Stimulated activated CD4-positive, alpha-beta T cell treated with anti-CD3 and anti-CD28 coated beads, Interleukin-2, amount 100 ng/mL, for 4 hours (primary cell): ENCODE results near the gene PHLDB3.
"Not testable (repeated sequence)": the region's sequence is repeated elsewhere in the genome, so short reads cannot be mapped to it uniquely, and the experiment has no call there.

Experiments used
- DNase-seq: peaks from one replicate; pipeline ENCODE4 v3.0.0-alpha.2; 2020; ENCODE audit warnings: low read depth

The PHLDB3 gene

DNA sequence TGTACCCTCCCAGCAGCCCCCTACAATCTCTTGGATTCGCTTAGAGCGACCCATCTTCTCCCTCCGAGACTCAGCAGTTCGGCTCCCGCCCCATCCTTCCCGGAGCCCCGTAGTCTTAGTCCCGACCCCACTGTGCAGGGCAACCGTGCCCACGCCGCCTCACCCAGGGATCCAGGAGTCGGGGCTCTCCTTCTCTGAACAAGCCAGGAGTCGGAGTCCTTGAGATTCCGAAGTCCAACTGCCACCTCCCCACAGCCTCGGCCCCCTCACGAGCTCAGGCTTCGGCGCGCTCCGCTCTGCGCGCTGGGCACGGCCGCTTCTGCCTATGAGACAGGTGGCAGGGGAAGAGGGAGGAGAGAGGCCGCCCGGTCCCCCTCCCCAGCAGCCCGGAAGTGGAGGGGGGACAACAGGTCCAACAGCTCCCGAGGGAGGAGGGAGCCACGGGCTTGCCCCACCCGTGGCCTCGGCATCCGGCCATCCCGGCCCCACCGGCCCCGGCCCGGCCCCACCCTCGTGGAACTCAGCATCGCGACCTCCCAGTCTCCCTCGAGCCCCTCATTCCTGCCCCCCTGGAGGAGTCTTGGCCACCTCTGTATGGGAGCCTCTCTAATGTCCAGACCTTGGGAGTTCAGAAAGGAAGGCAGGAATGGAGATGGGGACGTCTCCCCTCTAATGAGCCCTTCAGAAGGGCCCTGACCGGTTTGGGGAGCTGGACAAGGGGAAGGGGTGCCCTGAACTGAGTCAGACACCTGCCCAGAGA, at the start of gene PHLDB3:
PHLDB3 (minus strand) TSS at position 321 of the 760 bp plus-strand sequence. CDS start 628 bp downstream, outside the sequence.
- peak; percentile 40 for DNase-seq

DNA sequence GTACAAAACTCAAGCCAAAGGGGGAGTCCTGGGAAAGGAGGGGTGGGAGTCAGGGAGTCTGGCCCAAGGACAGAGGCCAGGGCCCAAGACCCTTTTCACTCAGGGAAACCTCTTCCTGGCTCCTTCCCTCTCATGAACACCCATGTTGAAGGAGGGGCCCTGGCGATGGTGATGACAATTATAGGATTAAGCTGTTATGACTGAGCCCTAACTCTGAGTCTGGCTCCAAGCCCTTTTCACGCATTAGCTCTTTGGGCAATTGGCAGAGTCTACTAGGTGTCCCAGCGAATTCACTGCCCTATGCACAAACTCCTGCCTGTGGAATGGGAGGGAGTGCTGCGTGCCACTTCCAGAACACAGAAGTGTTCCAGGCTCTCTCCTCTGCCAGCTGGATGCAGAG, 49.1 kb upstream of the PHLDB3 start:
- DNase-seq = no peak

DNA sequence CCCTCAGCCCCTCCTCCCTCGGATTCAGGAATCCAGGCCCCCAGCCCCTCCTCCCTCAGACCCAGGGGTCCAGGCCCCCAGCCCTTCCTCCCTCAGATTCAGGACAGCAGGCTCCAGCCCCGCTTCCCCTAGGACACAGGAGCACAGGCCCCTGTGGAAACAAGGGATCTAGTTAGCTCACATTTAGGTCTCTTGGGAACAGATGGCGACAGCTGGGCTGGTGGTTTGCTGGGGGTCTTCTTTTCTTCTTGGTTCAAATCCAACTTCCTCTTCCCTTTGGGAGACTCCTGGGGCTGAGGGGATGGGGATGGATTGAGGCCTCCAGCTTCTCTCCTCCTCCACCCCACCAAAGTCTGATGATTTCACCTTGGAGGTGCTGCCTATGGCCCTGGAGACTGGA, 48.1 kb upstream of the PHLDB3 start:
- DNase-seq = no peak

DNA sequence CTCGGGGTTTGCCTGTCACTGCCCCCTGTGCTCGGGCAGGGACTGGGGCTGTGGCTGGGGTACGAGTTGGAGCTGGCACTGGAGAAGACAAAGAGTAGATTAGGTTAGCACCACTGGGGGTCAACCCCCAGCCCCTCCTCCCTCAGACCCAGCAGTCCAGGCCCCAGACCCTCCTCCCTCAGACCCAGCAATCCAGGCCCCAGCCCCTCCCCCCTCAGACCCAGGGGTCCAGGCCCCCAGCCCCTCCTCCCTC, 47.6 kb upstream of the PHLDB3 start:
- DNase-seq = no peak

DNA sequence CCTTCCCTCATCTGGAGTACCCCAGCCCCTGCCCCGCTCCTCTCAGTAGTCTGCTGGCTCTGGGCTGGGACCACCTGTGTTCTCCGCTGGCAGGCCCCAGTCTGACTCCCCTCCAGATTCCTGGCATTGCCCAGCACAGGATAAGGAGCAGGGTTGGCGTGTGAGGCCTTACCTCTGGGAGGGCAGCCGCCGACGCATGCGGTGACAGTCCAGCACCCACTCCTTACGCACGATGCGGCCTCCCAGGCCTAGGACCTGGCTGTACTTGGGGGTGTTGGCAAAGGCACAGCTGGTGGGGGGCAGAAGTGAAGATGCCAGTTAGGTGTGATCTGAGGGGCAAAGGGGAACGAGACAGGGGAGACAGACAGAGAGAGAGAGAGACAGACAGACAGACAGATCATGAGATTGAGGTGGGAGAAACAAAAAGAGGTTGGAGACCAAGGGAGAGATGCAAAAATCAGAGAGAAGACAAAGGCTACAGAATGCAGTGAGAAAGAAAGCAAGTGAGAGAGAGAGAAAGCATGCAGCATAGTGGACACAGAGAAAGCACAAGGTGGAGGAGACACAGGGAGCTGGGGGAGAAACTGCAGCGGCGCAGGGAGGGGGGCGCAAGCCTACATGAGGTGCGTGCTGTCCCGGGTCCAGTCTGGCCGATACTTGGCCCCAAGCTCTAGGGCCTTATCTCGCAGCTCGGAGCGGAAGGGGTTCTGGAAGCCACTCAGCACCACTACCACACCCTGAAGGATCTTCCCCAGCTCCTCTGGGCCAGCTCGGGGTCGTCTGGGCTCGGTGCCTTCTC, 47.1 kb upstream of the PHLDB3 start:
- DNase-seq = no peak

DNA sequence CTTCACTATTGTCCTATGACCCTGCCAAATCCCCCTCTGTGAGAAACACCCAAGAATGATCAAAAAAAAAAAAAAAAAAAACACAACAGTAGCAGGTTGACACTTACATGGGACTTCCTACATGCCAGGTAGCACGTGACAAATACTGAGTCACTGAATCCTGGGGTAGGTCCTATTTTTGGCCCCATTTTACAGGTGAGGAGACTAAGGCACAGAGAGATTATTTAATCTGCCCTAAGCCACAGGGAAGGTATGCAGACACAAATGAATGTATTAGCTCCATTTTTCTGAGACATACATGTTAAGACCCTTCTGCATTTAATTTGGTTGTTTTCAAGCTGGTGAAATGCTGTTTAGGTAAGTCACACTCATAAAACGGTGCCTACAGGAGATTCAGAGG, 44.2 kb upstream of the PHLDB3 start:
- no peak for DNase-seq

DNA sequence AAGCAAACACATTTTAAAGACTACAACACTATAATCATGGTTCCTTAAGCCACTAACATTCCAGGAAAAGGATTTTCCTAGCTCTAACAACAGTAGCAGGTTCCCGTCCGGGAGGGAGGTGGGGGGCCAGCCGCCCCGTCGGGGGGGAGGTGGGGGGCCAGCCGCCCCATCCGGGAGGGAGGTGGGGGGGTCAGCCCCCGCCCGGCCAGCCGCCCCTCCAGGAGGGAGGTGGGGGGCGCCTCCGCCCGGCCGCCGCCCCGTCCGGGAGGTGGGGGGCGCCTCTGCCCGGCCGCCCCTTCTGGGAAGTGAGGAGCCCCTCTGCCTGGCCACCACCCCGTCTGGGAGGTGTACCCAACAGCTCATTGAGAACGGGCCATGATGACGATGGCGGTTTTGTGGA, 43.4 kb upstream of the PHLDB3 start:
- DNase-seq = not testable (repeated sequence)

DNA sequence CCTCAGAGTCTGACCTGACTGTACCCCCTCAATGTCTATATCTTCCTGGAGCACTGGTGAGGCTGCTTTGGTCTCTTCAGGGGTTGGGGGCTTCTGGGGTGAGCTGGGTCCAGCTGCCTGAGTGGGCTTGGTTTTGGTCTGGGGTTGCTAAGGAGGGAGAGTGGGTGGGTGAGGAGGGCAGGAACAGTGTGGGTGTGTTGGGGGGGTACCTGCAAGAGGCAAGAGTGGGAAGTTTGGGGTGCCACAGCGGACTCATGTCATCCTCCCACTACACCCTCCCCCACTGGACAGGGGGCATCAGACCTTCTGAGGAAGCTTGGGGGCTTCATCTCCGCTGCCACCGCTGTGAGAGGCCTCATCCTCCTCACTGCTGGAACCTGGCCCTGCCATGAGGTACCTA, 42.0 kb upstream of the PHLDB3 start:
- no peak for DNase-seq

- DNase-seq = no peak
Measured at GRCh38 chr19:43545981-43546380, 41.4 kb upstream of the PHLDB3 start.

- no peak for DNase-seq
Measured at GRCh38 chr19:43545276-43545675, 40.7 kb upstream of the PHLDB3 start.

- DNase-seq = no peak
Measured at GRCh38 chr19:43544077-43544476, 39.5 kb upstream of the PHLDB3 start.

DNA sequence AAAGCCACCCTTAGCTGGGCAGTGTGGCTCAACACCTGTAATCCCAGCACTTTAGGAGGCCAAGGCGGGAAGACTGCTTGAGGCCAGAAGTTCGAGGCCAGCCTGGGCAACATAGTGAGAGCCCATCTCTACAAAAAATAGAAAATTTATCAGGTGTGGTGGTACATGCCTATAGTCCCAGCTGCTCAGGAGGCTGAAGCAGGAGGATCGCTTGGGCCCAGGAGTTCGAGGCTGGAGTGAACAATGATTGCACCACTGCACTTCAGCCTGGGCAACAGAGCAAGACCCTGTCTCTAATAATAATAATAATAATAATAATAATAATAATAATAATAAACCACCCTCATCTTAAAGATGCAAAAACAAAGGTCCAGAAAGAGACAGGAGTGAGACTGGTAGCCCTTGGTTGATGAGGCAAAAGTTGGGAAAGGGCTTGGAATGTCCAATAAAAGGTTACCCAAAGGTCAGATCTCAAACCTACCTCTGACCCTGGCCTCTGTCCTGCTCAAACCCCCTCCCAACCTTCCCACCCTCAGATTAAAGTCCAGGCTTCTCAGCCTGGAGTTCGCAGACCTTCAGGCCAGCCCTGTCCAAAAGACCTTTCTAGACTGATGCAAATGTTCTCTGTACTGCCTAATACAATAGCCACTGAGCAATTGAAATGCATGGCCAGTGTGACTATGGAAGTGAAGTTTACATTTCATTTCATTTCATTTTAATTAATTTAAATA, 37.5 kb upstream of the PHLDB3 start:
- no peak for DNase-seq

- no peak for DNase-seq
Measured at GRCh38 chr19:43540381-43540780, 35.8 kb upstream of the PHLDB3 start.

DNA sequence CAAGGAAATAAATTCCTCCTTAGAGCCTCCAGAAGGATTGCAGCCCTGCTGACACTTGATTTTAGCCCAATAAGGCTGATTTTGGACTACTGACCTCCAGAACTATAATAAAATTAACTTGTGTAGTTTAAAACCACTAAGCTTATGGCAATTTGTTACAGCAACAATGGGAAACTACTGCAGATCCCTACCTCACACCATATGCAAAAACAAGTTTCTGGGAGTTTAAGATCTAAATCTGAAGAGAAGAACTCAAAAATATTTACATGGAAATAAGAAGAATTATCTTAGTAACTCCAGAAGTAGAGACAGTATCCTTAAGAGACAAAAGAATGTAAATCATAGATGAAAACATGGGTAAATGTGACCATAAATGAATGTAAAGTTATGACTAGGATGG, 34.4 kb upstream of the PHLDB3 start:
- DNase-seq = no peak

GRCh38 chr19:43534816-43535761, 30.5 kb upstream of the PHLDB3 start:
- no peak for DNase-seq

DNA sequence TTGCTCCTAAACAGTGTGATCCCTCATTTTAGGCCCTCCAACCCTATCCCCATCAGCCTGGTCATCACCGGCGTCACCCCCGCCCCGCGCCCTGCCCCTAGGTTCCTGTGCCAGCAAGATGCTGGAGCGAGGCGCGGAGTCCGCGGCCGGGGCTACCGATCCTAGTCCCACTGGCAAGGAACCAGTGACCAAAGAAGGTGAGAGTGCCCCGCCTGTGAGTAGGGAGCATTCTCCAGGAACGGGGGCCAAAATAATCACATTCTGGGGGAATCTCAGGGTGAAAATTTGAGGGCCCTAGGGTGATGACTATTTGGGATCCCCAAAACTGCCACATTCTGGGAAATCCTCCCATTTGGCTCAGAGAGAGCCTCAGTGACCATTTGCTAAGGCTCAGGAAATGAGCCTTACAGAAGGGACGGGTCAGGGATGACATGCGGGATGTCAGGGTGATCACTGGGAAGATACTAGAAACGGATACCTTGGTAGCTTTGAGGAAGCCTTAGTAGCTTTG, 29.8 kb upstream of the PHLDB3 start:
- no peak for DNase-seq

GRCh38 chr19:43533546-43534304, 29.2 kb upstream of the PHLDB3 start:
- DNase-seq = peak; percentile 91

GRCh38 chr19:43532962-43533545, 28.5 kb upstream of the PHLDB3 start, which contains the start of gene ZNF575:
Gene ZNF575, plus strand, starts transcription at chr19:43533188. Its CDS starts 1,235 bp downstream, at chr19:43534423.
- DNase-seq = peak; percentile 82

GRCh38 chr19:43532571-43532961, 28.0 kb upstream of the PHLDB3 start:
- DNase-seq = no peak

- no peak for DNase-seq
Measured at GRCh38 chr19:43527860-43528622, 23.5 kb upstream of the PHLDB3 start.
